Measurements from ENCODE around the gene BABAM1.

BABAM1 gene

GRCh38 chr19:17318966-17319365 is 51.7 kb downstream of the BABAM1 start:
- Histone ChIP-seq H3K9ac (ENCODE audit: low read depth, low read length, poor library complexity, severe bottlenecking) (no peak overlapping the region), H3K36me3 (ENCODE audit: insufficient read depth, low read length) (peaks cover 49% of the 10 kb centered on the region; the same call in 1 of the 2 replicates), H3K4me1 (ENCODE audit: insufficient read depth, low read length, poor library complexity, severe bottlenecking) (no peaks in the 10 kb centered on the region), H3K9me2 (replicated peaks; ENCODE audit: low read depth, low read length) (no peaks in the 10 kb centered on the region), H2AFZ (ENCODE audit: low read length) (no peak overlapping the region), H3K9me3 (ENCODE audit: insufficient read depth, low read depth, low read length) (no peaks in the 10 kb centered on the region), H3K27me3 (ENCODE audit: insufficient read depth, low read length, poor library complexity, severe bottlenecking) (no peaks in the 10 kb centered on the region), H3K79me2 (ENCODE audit: insufficient read depth, low read length) (no peaks in the 10 kb centered on the region; the same call in 1 of the 2 replicates), H3K4me3 (ENCODE audit: low read length, poor library complexity, severe bottlenecking) (no peak overlapping the region), H3F3A (ENCODE audit: low read depth) (no peaks in the 10 kb centered on the region), H3K4me2 (ENCODE audit: low read depth, low read length, poor library complexity, severe bottlenecking) (no peak overlapping the region), H4K20me1 (ENCODE audit: insufficient read depth, low read length, poor library complexity, severe bottlenecking) (no peaks in the 10 kb centered on the region)
- TF ChIP-seq CTCF (conservative IDR thresholded peaks at IDR 0.05; ENCODE audit: low read length): no peak
- TF ChIP-seq EZH2phosphoT487 (IDR thresholded peaks at IDR 0.05; ENCODE audit: borderline replicate concordance): no peak

- Histone ChIP-seq H4K20me1 (ENCODE audit: insufficient read depth, low read length, poor library complexity, severe bottlenecking) (no peaks in the 10 kb centered on the region), H3K27me3 (ENCODE audit: insufficient read depth, low read length, poor library complexity, severe bottlenecking) (no peaks in the 10 kb centered on the region), H3K9me3 (ENCODE audit: insufficient read depth, low read depth, low read length) (no peaks in the 10 kb centered on the region), H3K79me2 (ENCODE audit: insufficient read depth, low read length) (no peaks in the 10 kb centered on the region), H3K9me2 (replicated peaks; ENCODE audit: low read depth, low read length) (no peaks in the 10 kb centered on the region), H3K36me3 (ENCODE audit: insufficient read depth, low read length) (peaks cover 42% of the 10 kb centered on the region; the same call in 1 of the 2 replicates), H3K9ac (ENCODE audit: low read depth, low read length, poor library complexity, severe bottlenecking) (no peak overlapping the region), H3K4me2 (ENCODE audit: low read depth, low read length, poor library complexity, severe bottlenecking) (no peak overlapping the region), H3F3A (ENCODE audit: low read depth) (no peaks in the 10 kb centered on the region), H3K4me1 (ENCODE audit: insufficient read depth, low read length, poor library complexity, severe bottlenecking) (no peaks in the 10 kb centered on the region), H3K4me3 (ENCODE audit: low read length, poor library complexity, severe bottlenecking) (no peak overlapping the region), H2AFZ (ENCODE audit: low read length) (no peak overlapping the region)
- no peak for TF ChIP-seq EZH2phosphoT487 (IDR thresholded peaks at IDR 0.05; ENCODE audit: borderline replicate concordance)
- no peak for TF ChIP-seq CTCF (conservative IDR thresholded peaks at IDR 0.05; ENCODE audit: low read length)
Observed at GRCh38 chr19:17319473-17320238, 52.4 kb downstream of the BABAM1 start.

GRCh38 chr19:17320435-17320834 is 53.2 kb downstream of the BABAM1 start:
- no peak overlapping the region for H3K4me2 ChIP-seq (ENCODE audit: low read depth, low read length, poor library complexity, severe bottlenecking)
- no peak overlapping the region for H3K4me3 ChIP-seq (ENCODE audit: low read length, poor library complexity, severe bottlenecking)
- H3K9ac ChIP-seq (ENCODE audit: low read depth, low read length, poor library complexity, severe bottlenecking): no peak overlapping the region
- no peaks in the 10 kb centered on the region for H3K9me3 ChIP-seq (ENCODE audit: insufficient read depth, low read depth, low read length)
- H4K20me1 ChIP-seq (ENCODE audit: insufficient read depth, low read length, poor library complexity, severe bottlenecking): no peaks in the 10 kb centered on the region
- no peaks in the 10 kb centered on the region for H3K9me2 ChIP-seq (replicated peaks; ENCODE audit: low read depth, low read length)
- no peaks in the 10 kb centered on the region for H3F3A ChIP-seq (ENCODE audit: low read depth)
- H3K27me3 ChIP-seq (ENCODE audit: insufficient read depth, low read length, poor library complexity, severe bottlenecking): no peaks in the 10 kb centered on the region
- H3K4me1 ChIP-seq (ENCODE audit: insufficient read depth, low read length, poor library complexity, severe bottlenecking): no peaks in the 10 kb centered on the region
- H3K79me2 ChIP-seq (ENCODE audit: insufficient read depth, low read length): no peaks in the 10 kb centered on the region
- TF ChIP-seq EZH2phosphoT487 (IDR thresholded peaks at IDR 0.05; ENCODE audit: borderline replicate concordance): no peak
- TF ChIP-seq CTCF (conservative IDR thresholded peaks at IDR 0.05; ENCODE audit: low read length): no peak
- H2AFZ ChIP-seq (ENCODE audit: low read length): no peak overlapping the region
- H3K36me3 ChIP-seq (ENCODE audit: insufficient read depth, low read length): peaks cover 39% of the 10 kb centered on the region; the same call in 1 of the 2 replicates

Data from Loucy (cell line).